GM04503 (cell line): ENCODE measurements around the gene TNFSF13B.

Source experiments
- DNase-seq: peaks from one replicate; pipeline ENCODE4 v3.0.0-alpha.2; 2012; ENCODE audit warnings: low read depth

Gene TNFSF13B

GRCh38 chr13:108349269-108349668 lies 79.8 kb downstream of the TNFSF13B start:
- no peak for DNase-seq

GRCh38 chr13:108350579-108350978 lies 81.1 kb downstream of the TNFSF13B start:
- no peak for DNase-seq

- DNase-seq = no peak
Observed at GRCh38 chr13:108352599-108352998, 83.1 kb downstream of the TNFSF13B start.

- no peak for DNase-seq
Observed at GRCh38 chr13:108357228-108357627, 87.7 kb downstream of the TNFSF13B start.
